DMS153 treated with DMSO at 0.1 percent for 48 hours (cell line): ENCODE data around the gene AP2A1.
A peak's percentile ranks its signal among the peaks of the same experiment; 100 is the strongest.
"Not testable (repeated sequence)": the region's sequence is repeated elsewhere in the genome, so short reads cannot be mapped to it uniquely, and the experiment has no call there.

Experiments
- DNase-seq: peaks from one replicate; lab custom pipeline; 2025; ENCODE audit not compliant: unreplicated experiment; lab: John Stamatoyannopoulos, UW

The AP2A1 gene

GRCh38 chr19:49812452-49812996 is 45.7 kb downstream of the AP2A1 start:
- no peak for DNase-seq

- peak; percentile 96 for DNase-seq
Measured at GRCh38 chr19:49812997-49813861, 46.4 kb downstream of the AP2A1 start, which contains the start of gene FUZ. Gene FUZ, minus strand, starts transcription at chr19:49813292. Its CDS starts 186 bp downstream, at chr19:49813106.

GRCh38 chr19:49814010-49814409 is 47.2 kb downstream of the AP2A1 start:
- DNase-seq: no peak

- no peak for DNase-seq
Measured at GRCh38 chr19:49816590-49816989, 49.8 kb downstream of the AP2A1 start.

GRCh38 chr19:49817964-49818648 is 51.3 kb downstream of the AP2A1 start, which contains the start of gene MED25:
Gene MED25, plus strand, starts transcription at chr19:49818289. Its CDS starts 53 bp downstream, at chr19:49818342.
- DNase-seq: peak; percentile 77

- DNase-seq: no peak
Measured at GRCh38 chr19:49818649-49819370, 52.0 kb downstream of the AP2A1 start.

- not testable (repeated sequence) for DNase-seq
Measured at GRCh38 chr19:49819452-49820115, 52.8 kb downstream of the AP2A1 start.

GRCh38 chr19:49820125-49820524 is 53.3 kb downstream of the AP2A1 start:
- peak; percentile 45 for DNase-seq

- no peak for DNase-seq
Measured at GRCh38 chr19:49823472-49823871, 56.7 kb downstream of the AP2A1 start.

GRCh38 chr19:49824662-49825061 is 57.9 kb downstream of the AP2A1 start:
- no peak for DNase-seq

- DNase-seq: no peak
Measured at GRCh38 chr19:49827034-49827433, 60.2 kb downstream of the AP2A1 start.

GRCh38 chr19:49829200-49829599 is 62.4 kb downstream of the AP2A1 start:
- DNase-seq: no peak

GRCh38 chr19:49829721-49830120 is 62.9 kb downstream of the AP2A1 start:
- DNase-seq: no peak

- DNase-seq: no peak
Measured at GRCh38 chr19:49830766-49831165, 64.0 kb downstream of the AP2A1 start.

GRCh38 chr19:49831592-49831991 is 64.8 kb downstream of the AP2A1 start:
- DNase-seq: no peak

GRCh38 chr19:49832556-49832955 is 65.8 kb downstream of the AP2A1 start:
- no peak for DNase-seq

- DNase-seq: no peak
Measured at GRCh38 chr19:49833599-49833998, 66.8 kb downstream of the AP2A1 start.

GRCh38 chr19:49835562-49835961 is 68.8 kb downstream of the AP2A1 start:
- no peak for DNase-seq

GRCh38 chr19:49836176-49837008 is 69.6 kb downstream of the AP2A1 start:
- DNase-seq: no peak

- DNase-seq: no peak
Measured at GRCh38 chr19:49837009-49837310, 70.2 kb downstream of the AP2A1 start.
